HepG2 (cell line): Measurements from ENCODE around the gene LRP10. TPM values are rescaled to one million over a fixed set of nuclear protein-coding genes. Genes with fewer than 3 reads are reported as not detected.

Source experiments
- ATF5 ChIP-seq: sonication (generic); formaldehyde crosslinking; IDR thresholded peaks from 2 replicates; pipeline ENCODE4 v1.4.0; 2020; ENCODE audit warnings: mild to moderate bottlenecking, low read depth, missing genetic modification reagents
- ELF3 ChIP-seq: IDR thresholded peaks from 2 replicates; pipeline ENCODE4 v1.6.1; 2016; ENCODE audit warnings: missing genetic modification reagents, missing compliant biosample characterization
- FOSL2 ChIP-seq: sonication (generic); formaldehyde crosslinking; IDR thresholded peaks from 2 replicates; pipeline ENCODE4 v1.4.0; 2020; ENCODE audit warnings: missing genetic modification reagents
- FOXC1 ChIP-seq: sonication (generic); formaldehyde crosslinking; IDR thresholded peaks from 2 replicates; pipeline ENCODE4 v1.8.0; 2022; ENCODE audit warnings: mild to moderate bottlenecking, missing genetic modification reagents, borderline replicate concordance
- FOXP4 ChIP-seq: sonication (generic); formaldehyde crosslinking; IDR thresholded peaks from 2 replicates; pipeline ENCODE4 v1.4.0; 2020; ENCODE audit warnings: missing genetic modification reagents
- GABPA ChIP-seq, 2 experiments: IDR thresholded peaks; 2 replicates each; pipeline ENCODE4 v1.6.1; 2011 to 2016; ENCODE audit warnings: low read depth in 2 of 2, low read length in 1 of 2, missing biosample characterization in 1 of 2, missing genetic modification characterization in 1 of 2
- GTF3A ChIP-seq: sonication (generic); formaldehyde crosslinking; conservative IDR thresholded peaks from 2 replicates; pipeline ENCODE4 v1.4.0; 2020; ENCODE audit warnings: mild to moderate bottlenecking, missing genetic modification reagents
- HBP1 ChIP-seq: IDR thresholded peaks from 2 replicates; pipeline ENCODE4 v1.6.1; 2016; ENCODE audit warnings: low read depth, control low read depth
- MAFK ChIP-seq, 2 experiments: IDR thresholded peaks in 1 of 2; conservative IDR thresholded peaks in 1 of 2; 2 replicates each; pipeline ENCODE4 v1.6.1; 2011; ENCODE audit warnings: improper control_type of control experiment in 2 of 2, low read length in 2 of 2
- RAD51 ChIP-seq: fragments of 450-650 bp; IDR thresholded peaks from 2 replicates; pipeline ENCODE4 v1.6.1; 2016; ENCODE audit warnings: borderline replicate concordance
- RXRA ChIP-seq: sonication (generic); formaldehyde crosslinking; IDR thresholded peaks from 2 replicates; pipeline ENCODE4 v1.5.1; 2020; ENCODE audit warnings: missing genetic modification reagents
- SETDB1 ChIP-seq: sonication (generic); formaldehyde crosslinking; IDR thresholded peaks from 2 replicates; pipeline ENCODE4 v1.5.1; 2020; ENCODE audit warnings: missing genetic modification reagents, mild to moderate bottlenecking, borderline replicate concordance
- SSRP1 ChIP-seq: IDR thresholded peaks from 2 replicates; pipeline ENCODE4 v1.6.1; 2016; ENCODE audit warnings: control low read depth
- TBP ChIP-seq: sonication (generic); formaldehyde crosslinking; IDR thresholded peaks from 2 replicates; pipeline ENCODE4 v1.5.0; 2020; ENCODE audit warnings: missing genetic modification reagents
- TERF1 ChIP-seq: sonication (generic); formaldehyde crosslinking; IDR thresholded peaks from 2 replicates; pipeline ENCODE4 v1.8.0; 2022; ENCODE audit warnings: mild to moderate bottlenecking, missing genetic modification reagents, moderate library complexity
- XBP1 ChIP-seq: sonication (generic); formaldehyde crosslinking; IDR thresholded peaks from 2 replicates; pipeline ENCODE4 v1.5.0; 2020; ENCODE audit warnings: missing genetic modification reagents
- XRCC5 ChIP-seq: fragments of 200-400 bp; formaldehyde crosslinking; optimal IDR thresholded peaks from 2 replicates; pipeline ENCODE3; 2017; ENCODE audit warnings: mild to moderate bottlenecking, low read length
- YY1 ChIP-seq: IDR thresholded peaks from 2 replicates; pipeline ENCODE4 v1.6.1; 2011; ENCODE audit warnings: low read length, low read depth, moderate library complexity, mild to moderate bottlenecking; ENCODE audit not compliant: insufficient read depth, insufficient replicate concordance
- ZNF496 ChIP-seq: sonication (generic); formaldehyde crosslinking; IDR thresholded peaks from 2 replicates; pipeline ENCODE4 v1.8.1; 2023; ENCODE audit warnings: mild to moderate bottlenecking, moderate library complexity, missing genetic modification reagents; ENCODE audit not compliant: insufficient replicate concordance
- ZNF589 ChIP-seq: sonication (generic); formaldehyde crosslinking; conservative IDR thresholded peaks from 2 replicates; pipeline ENCODE4 v1.8.0; 2022; ENCODE audit warnings: mild to moderate bottlenecking, moderate library complexity, missing genetic modification reagents
- ZXDC ChIP-seq: sonication (generic); formaldehyde crosslinking; IDR thresholded peaks from 2 replicates; pipeline ENCODE4 v1.5.0; 2020; ENCODE audit warnings: mild to moderate bottlenecking, missing genetic modification reagents
- polyA plus RNA-seq, 8 experiments: library from polyadenylated mRNA; depleted of rRNA in 3 of 8; stranded (reverse) in 7 of 8; unstranded in 1 of 8; fragments of >200 nt; fragmentation: Illumina TruSeq in 4 of 8; extraction: Trizol in 4 of 8; gene quantifications; 2 replicates each; pipeline versions ENCODE4 v1.2.1 to v1.2.3, GENCODE V29; 2011 to 2016; ENCODE audit warnings: low read depth in 4 of 8, missing spikeins in 1 of 8, mixed read lengths in 1 of 8; ENCODE audit not compliant: insufficient read depth in 1 of 8
- total RNA-seq, 5 experiments: library from RNA; depleted of rRNA; stranded (reverse); fragments of >200 nt; fragmentation: Illumina TruSeq; extraction: Trizol; gene quantifications; 2 replicates each; pipeline ENCODE4 v1.2.3, GENCODE V29; 2016; ENCODE audit warnings: low read depth in 1 of 5

The LRP10 gene
- total and polyA plus RNA-seq, 2 of the 13 experiments (the other 11 are each of a cell fraction or from before 2014, with no cell fraction given): 16.9 to 45.2 TPM

GRCh38 chr14:22829661-22830442 is 41.7 kb upstream of the LRP10 start, which contains the start of gene MRPL52 (continued):
- TF ChIP-seq XRCC5 (peak; percentile 91), HBP1 (CRISPR knock-in tag) (peak; percentile 74; the same call in 1 of the 2 replicates), ZXDC (CRISPR knock-in tag) (0 out of 2 replicates have a peak, but pooled peaks have one; percentile 67), MAFK (conservative IDR thresholded peaks at IDR 0.05 in 1 of 2, IDR thresholded peaks at IDR 0.05 in 1 of 2; ENCODE audit: low read length in 2 of 2) (peak in 1 of 2 experiments; percentile 1; a peak in 2 of 4 replicates), RAD51 (no peak), SETDB1 (CRISPR knock-in tag) (no peak), RXRA (CRISPR knock-in tag) (peak; percentile 80), TBP (CRISPR knock-in tag) (no peak), YY1 (peak; percentile 100), TERF1 (no peak), SSRP1 (peak; percentile 88; the same call in 1 of the 2 replicates), XBP1 (CRISPR knock-in tag) (0 out of 2 replicates have a peak, but pooled peaks have one; percentile 75), ZNF589 (CRISPR knock-in tag) (no peak), ZNF496 (CRISPR knock-in tag) (no peak), ELF3 (CRISPR knock-in tag) (peak; percentile 98), ATF5 (CRISPR knock-in tag) (no peak), GABPA (IDR thresholded peaks at IDR 0.05; ENCODE audit: low read depth, low read length) (peak; percentile 82), GABPA (CRISPR knock-in tag; IDR thresholded peaks at IDR 0.05; ENCODE audit: low read depth) (peak; percentile 99), FOSL2 (no peak; the same call in 1 of the 2 replicates), FOXC1 (CRISPR knock-in tag) (peak; percentile 61; the same call in 1 of the 2 replicates), FOXP4 (CRISPR knock-in tag) (no peak; the same call in 1 of the 2 replicates), GTF3A (CRISPR knock-in tag) (peak; percentile 93; the same call in 1 of the 2 replicates)
